Measurements from ENCODE around the gene TRIM66. TPM values are rescaled to one million over a fixed set of nuclear protein-coding genes. Genes with fewer than 3 reads are reported as not detected.

TRIM66 gene
- total and polyA plus RNA-seq, 9 of the 15 experiments (the other 6 are each of a cell fraction or from before 2014, with no cell fraction given) = 1.1 to 7.3 (median 4.9) TPM

GRCh38 chr11:8682303-8683114, at the start of gene TRIM66, which contains the start of gene RPL27A (continued):
- TF ChIP-seq HCFC1 (IDR thresholded peaks at IDR 0.05; ENCODE audit: low read depth, low read length) (peak; percentile 60), ATF7 (IDR thresholded peaks at IDR 0.05) (peak; percentile 50; the same call in 1 of the 2 replicates), ZNF324 (CRISPR knock-in tag; IDR thresholded peaks at IDR 0.05) (no peak), ELF2 (CRISPR knock-in tag; IDR thresholded peaks at IDR 0.05) (peak; percentile 87), RFX7 (CRISPR knock-in tag; IDR thresholded peaks at IDR 0.05) (no peak), RB1 (IDR thresholded peaks at IDR 0.05; ENCODE audit: low read depth) (no peak; the same call in 1 of the 2 replicates), ATF3 (IDR thresholded peaks at IDR 0.05) (no peak), ATF3 (CRISPR knock-in tag; conservative IDR thresholded peaks at IDR 0.05) (0 out of 2 replicates have a peak, but pooled peaks have one; percentile 18), TFAM (CRISPR knock-in tag; conservative IDR thresholded peaks at IDR 0.05) (no peak), CBX2 (IDR thresholded peaks at IDR 0.05; ENCODE audit: insufficient read depth, low read length, poor library complexity, severe bottlenecking) (no peak), HMG20B (CRISPR knock-in tag; IDR thresholded peaks at IDR 0.05) (no peak; the same call in 1 of the 2 replicates), ZNF134 (CRISPR knock-in tag; conservative IDR thresholded peaks at IDR 0.05) (no peak), ZNF217 (CRISPR knock-in tag; IDR thresholded peaks at IDR 0.05) (no peak), HBP1 (CRISPR knock-in tag; IDR thresholded peaks at IDR 0.05) (no peak), PML (IDR thresholded peaks at IDR 0.05; ENCODE audit: low read length) (peak; percentile 93), TAF1 (IDR thresholded peaks at IDR 0.05; ENCODE audit: control insufficient read depth, extremely low read depth, insufficient read depth, low read length, severe bottlenecking) (peak; percentile 98), CBFB (CRISPR knock-in tag; IDR thresholded peaks at IDR 0.05) (no peak), DACH1 (IDR thresholded peaks at IDR 0.05; ENCODE audit: partially characterized antibody) (no peak), ZNF696 (CRISPR knock-in tag; conservative IDR thresholded peaks at IDR 0.05) (no peak), PRMT5 (CRISPR knock-in tag; IDR thresholded peaks at IDR 0.05) (no peak), SMAD1 (IDR thresholded peaks at IDR 0.05; ENCODE audit: low read depth, low read length, partially characterized antibody) (peak; percentile 74), CCNT2 (IDR thresholded peaks at IDR 0.05; ENCODE audit: borderline replicate concordance, extremely low read depth, insufficient read length, low read depth, low read length) (peak; percentile 69), NFIC (IDR thresholded peaks at IDR 0.05) (peak; percentile 64), ZNF511 (CRISPR knock-in tag; IDR thresholded peaks at IDR 0.05) (peak; percentile 75; the same call in 1 of the 2 replicates), BRD4 (IDR thresholded peaks at IDR 0.05) (peak; percentile 96), IRF9 (tag; IDR thresholded peaks at IDR 0.05) (no peak), THRAP3 (IDR thresholded peaks at IDR 0.05; ENCODE audit: borderline replicate concordance) (no peak)

All from K562 (cell line).